K562 (cell line): ENCODE results near the gene DCHS2. TPM values are rescaled to one million over a fixed set of nuclear protein-coding genes. Genes with fewer than 3 reads are reported as not detected.

ENCODE experiments used
- ATF1 ChIP-seq, 2 experiments: fragments of 450-650 bp in 1 of 2; IDR thresholded peaks; 2 replicates each; pipeline ENCODE4 v1.6.1; 2016; ENCODE audit warnings: missing compliant biosample characterization in 1 of 2, missing genetic modification characterization in 1 of 2
- CREM ChIP-seq: IDR thresholded peaks from 2 replicates; pipeline ENCODE4 v1.6.1; 2014; ENCODE audit warnings: antibody characterized with exemption, low read depth
- DMBX1 ChIP-seq: fragments of 250-450 bp; sonication (Bioruptor Pico); IDR thresholded peaks from 2 replicates; pipeline ENCODE4 v1.8.0; 2022; ENCODE audit warnings: inconsistent platforms, mild to moderate bottlenecking, moderate library complexity, borderline replicate concordance
- ETV5 ChIP-seq: sonication (generic); formaldehyde crosslinking; IDR thresholded peaks from 2 replicates; pipeline ENCODE4 v1.4.0; 2020; ENCODE audit warnings: low read depth, mild to moderate bottlenecking, missing genetic modification reagents
- JUND ChIP-seq, 2 experiments: IDR thresholded peaks; 2 replicates in 1 of 2; 3 replicates in 1 of 2; pipeline ENCODE4 v1.6.1; 2011; ENCODE audit warnings: borderline replicate concordance in 2 of 2, low read depth in 2 of 2, low read length in 2 of 2, improper control_type of control experiment in 1 of 2, missing biosample characterization in 1 of 2, missing genetic modification characterization in 1 of 2, missing genetic modification reagents in 1 of 2
- KLF6 ChIP-seq: fragments of 250-450 bp; sonication (Bioruptor Pico); IDR thresholded peaks from 2 replicates; pipeline ENCODE4 v1.4.0; 2020; ENCODE audit warnings: mild to moderate bottlenecking, moderate library complexity, borderline replicate concordance
- L3MBTL2 ChIP-seq: fragments of 450-650 bp; IDR thresholded peaks from 2 replicates; pipeline ENCODE4 v1.6.1; 2016; ENCODE audit warnings: mild to moderate bottlenecking, moderate library complexity
- MEF2A ChIP-seq: IDR thresholded peaks from 2 replicates; pipeline ENCODE4 v1.6.1; 2011; ENCODE audit warnings: low read depth, mild to moderate bottlenecking, low read length, moderate library complexity; ENCODE audit not compliant: control insufficient read depth
- NFE2L1 ChIP-seq: fragments of 450-650 bp; IDR thresholded peaks from 2 replicates; pipeline ENCODE4 v1.6.1; 2016; ENCODE audit warnings: missing genetic modification characterization, low read depth, mild to moderate bottlenecking, missing compliant biosample characterization, moderate library complexity, borderline replicate concordance
- PHB ChIP-seq: fragments of 250-450 bp; sonication (Bioruptor Pico); IDR thresholded peaks from 2 replicates; pipeline ENCODE4 v1.5.0; 2021
- POLR3A ChIP-seq: IDR thresholded peaks from 2 replicates; pipeline ENCODE4 v1.6.1; 2011; ENCODE audit warnings: borderline replicate concordance, mild to moderate bottlenecking, moderate library complexity; ENCODE audit not compliant: insufficient read length, insufficient read depth; ENCODE audit errors: extremely low read depth
- POLR3G ChIP-seq: IDR thresholded peaks from 2 replicates; pipeline ENCODE4 v1.6.1; 2011; ENCODE audit not compliant: insufficient read length, insufficient replicate concordance; ENCODE audit errors: extremely low read depth
- SMAD2 ChIP-seq: fragments of 150-350 bp; IDR thresholded peaks from 2 replicates; pipeline ENCODE4 v1.6.1; 2014; ENCODE audit warnings: low read depth, mild to moderate bottlenecking, low read length
- SPI1 ChIP-seq: IDR thresholded peaks from 2 replicates; pipeline ENCODE4 v1.6.1; 2011; ENCODE audit warnings: low read depth, low read length, control low read depth, borderline replicate concordance
- THAP7 ChIP-seq: fragments of 250-450 bp; sonication (Bioruptor Pico); IDR thresholded peaks from 2 replicates; pipeline ENCODE4 v1.5.0; 2021
- TRIM28 ChIP-seq: fragments of 450-650 bp; IDR thresholded peaks from 2 replicates; pipeline ENCODE4 v1.6.1; 2017
- YY1 ChIP-seq, 3 experiments: IDR thresholded peaks; 2 replicates each; pipeline ENCODE4 v1.6.1; 2011; ENCODE audit warnings: low read length in 2 of 3, mild to moderate bottlenecking in 2 of 3, moderate library complexity in 2 of 3, borderline replicate concordance in 1 of 3, control low read depth in 1 of 3, low read depth in 1 of 3; ENCODE audit not compliant: insufficient read depth in 3 of 3, insufficient replicate concordance in 2 of 3, control insufficient read depth in 1 of 3, insufficient read length in 1 of 3; ENCODE audit errors: extremely low read depth in 1 of 3
- ZNF395 ChIP-seq: fragments of 200-800 bp; sonication (Bioruptor generic); IDR thresholded peaks from 2 replicates; pipeline ENCODE4 v1.6.1; 2017; ENCODE audit warnings: missing genetic modification characterization, missing compliant biosample characterization
- ZNF764 ChIP-seq: fragments of 250-450 bp; sonication (Bioruptor Pico); IDR thresholded peaks from 2 replicates; pipeline ENCODE4 v1.4.0; 2020; ENCODE audit warnings: low read depth, mild to moderate bottlenecking, moderate library complexity
- polyA plus RNA-seq, 8 experiments: library from polyadenylated mRNA; depleted of rRNA in 4 of 8; stranded (reverse) in 5 of 8; unstranded in 3 of 8; fragments of >200 nt; fragmentation: Nextera tagmentation in 2 of 8; fragmentation: Illumina TruSeq in 1 of 8; extraction: Ambion mirVana in 2 of 8; extraction: Trizol in 1 of 8; gene quantifications; 2 replicates each; pipeline versions ENCODE4 v1.2.1 to v1.2.3, GENCODE V29; 2011 to 2014; ENCODE audit warnings: inconsistent platforms in 1 of 8, missing spikeins in 1 of 8
- total RNA-seq, 7 experiments: library from RNA; depleted of rRNA in 6 of 7; stranded (reverse); fragments of >200 nt in 6 of 7; fragmentation: Illumina TruSeq in 2 of 7; extraction: Trizol in 2 of 7; gene quantifications; 2 replicates each; pipeline versions ENCODE4 v1.2.1 to v1.2.3, GENCODE V29; 2011 to 2021; ENCODE audit warnings: low replicate concordance in 1 of 7

Gene DCHS2
- total and polyA plus RNA-seq, 9 of the 15 experiments (the other 6 are each of a cell fraction or from before 2014, with no cell fraction given), result 0.49 to 7.1 (median 5.3) TPM

- TF ChIP-seq ZNF395, result 0 out of 2 replicates have a peak, but pooled peaks have one; percentile 9
- TF ChIP-seq ETV5 (CRISPR knock-in tag), result no peak
- TF ChIP-seq POLR3A, result no peak
- no peak for TF ChIP-seq POLR3G
- TF ChIP-seq YY1 (IDR thresholded peaks at IDR 0.05; ENCODE audit: borderline replicate concordance in 1 of 3, control insufficient read depth in 1 of 3, extremely low read depth in 1 of 3, insufficient read depth in 3 of 3, insufficient read length in 1 of 3, insufficient replicate concordance in 2 of 3, low read depth in 1 of 3, low read length in 2 of 3), result peak in 1 of 3 experiments; percentile 58
- no peak for TF ChIP-seq MEF2A
- no peak for TF ChIP-seq TRIM28
- no peak for TF ChIP-seq PHB (CRISPR knock-in tag)
- TF ChIP-seq DMBX1, result peak; percentile 22; the same call in 1 of the 2 replicates
- no peak for TF ChIP-seq THAP7 (CRISPR knock-in tag)
- no peak for TF ChIP-seq ATF1 (CRISPR knock-in tag; IDR thresholded peaks at IDR 0.05)
- TF ChIP-seq ATF1 (tag; IDR thresholded peaks at IDR 0.05), result 0 out of 2 replicates have a peak, but pooled peaks have one; percentile 21
- TF ChIP-seq JUND (IDR thresholded peaks at IDR 0.05; ENCODE audit: borderline replicate concordance, low read depth, low read length), result peak; percentile 31; the same call in 1 of the 2 replicates
- peak; percentile 33; the same call in 1 of the 3 replicates for TF ChIP-seq JUND (tag; IDR thresholded peaks at IDR 0.05; ENCODE audit: borderline replicate concordance, low read depth, low read length)
- no peak for TF ChIP-seq SMAD2
- TF ChIP-seq KLF6 (CRISPR knock-in tag), result 0 out of 2 replicates have a peak, but pooled peaks have one; percentile 44
- no peak for TF ChIP-seq NFE2L1
- 0 out of 2 replicates have a peak, but pooled peaks have one; percentile 11 for TF ChIP-seq CREM
- TF ChIP-seq L3MBTL2, result 0 out of 2 replicates have a peak, but pooled peaks have one; percentile 5
- peak; percentile 66 for TF ChIP-seq SPI1
- no peak for TF ChIP-seq ZNF764 (CRISPR knock-in tag)
Observed at GRCh38 chr4:154465085-154465484, 26.5 kb downstream of the DCHS2 start (continued).
